WTC11 (cell line): ENCODE data around the gene HILPDA. TPM values are rescaled to one million over a fixed set of nuclear protein-coding genes. Genes with fewer than 3 reads are reported as not detected.
A peak's percentile ranks its signal among the peaks of the same experiment; 100 is the strongest.

Experiments used
- ATAC-seq: fragments of 200-7000 bp; cut with Tn5 transposase; 2 replicates; pipeline ENCODE4 v1.10.0; 2021; ENCODE audit warnings: mild to moderate bottlenecking, moderate library complexity
- CTCF ChIA-PET: fragments of 300-600 bp; sonication (Branson Sonifier 250); formaldehyde crosslinking; loops from one replicate; lab custom pipeline; 2021; ENCODE audit warnings: antibody characterized with exemption; lab: Charles Lee
- POLR2A ChIA-PET: fragments of 350-600 bp; sonication (Branson Sonifier 250); formaldehyde crosslinking; loops from one replicate; lab custom pipeline; 2021; ENCODE audit warnings: antibody characterized with exemption; lab: Charles Lee
- DNase-seq: peaks from one replicate; pipeline ENCODE4 v3.0.0; 2021; ENCODE audit warnings: low spot score
- H3K27ac Mint-ChIP-seq: 2 replicates; pipeline ENCODE4 v1.8.0; 2021; ENCODE audit warnings: mixed read lengths
- H3K27me3 Mint-ChIP-seq: 2 replicates; pipeline ENCODE4 v1.8.0; 2021; ENCODE audit warnings: low read depth, mild to moderate bottlenecking, moderate library complexity, mixed read lengths
- H3K36me3 Mint-ChIP-seq: 2 replicates; pipeline ENCODE4 v1.8.0; 2021; ENCODE audit warnings: mixed read lengths
- H3K4me1 Mint-ChIP-seq: 2 replicates; pipeline ENCODE4 v1.8.0; 2022; ENCODE audit warnings: mixed read lengths
- H3K4me3 Mint-ChIP-seq: 2 replicates; pipeline ENCODE4 v1.8.0; 2021; ENCODE audit warnings: mild to moderate bottlenecking, moderate library complexity, mixed read lengths
- H3K9me3 Mint-ChIP-seq: 2 replicates; pipeline ENCODE4 v1.8.0; 2021; ENCODE audit warnings: mixed read lengths
- CBFB ChIP-seq: sonication (generic); formaldehyde crosslinking; IDR thresholded peaks from 2 replicates; pipeline ENCODE4 v1.8.1; 2022; ENCODE audit warnings: mild to moderate bottlenecking, low read depth, missing genetic modification reagents
- ESRRA ChIP-seq: sonication (generic); formaldehyde crosslinking; IDR thresholded peaks from 2 replicates; pipeline ENCODE4 v1.8.1; 2022; ENCODE audit warnings: mild to moderate bottlenecking, missing genetic modification reagents, borderline replicate concordance
- ETV6 ChIP-seq: sonication (generic); formaldehyde crosslinking; IDR thresholded peaks from 2 replicates; pipeline ENCODE4 v1.8.1; 2022; ENCODE audit warnings: mild to moderate bottlenecking, missing genetic modification reagents
- FOXK1 ChIP-seq: sonication (generic); formaldehyde crosslinking; IDR thresholded peaks from 2 replicates; pipeline ENCODE4 v1.8.0; 2022; ENCODE audit warnings: mild to moderate bottlenecking, moderate library complexity, missing genetic modification reagents
- FOXP4 ChIP-seq: sonication (generic); formaldehyde crosslinking; IDR thresholded peaks from 2 replicates; pipeline ENCODE4 v1.8.0; 2022; ENCODE audit warnings: mild to moderate bottlenecking, missing genetic modification reagents
- JUN ChIP-seq: sonication (generic); formaldehyde crosslinking; IDR thresholded peaks from 2 replicates; pipeline ENCODE4 v1.8.0; 2023; ENCODE audit warnings: mild to moderate bottlenecking, missing genetic modification reagents
- KAT7 ChIP-seq: sonication (generic); formaldehyde crosslinking; IDR thresholded peaks from 2 replicates; pipeline ENCODE4 v1.8.1; 2023; ENCODE audit warnings: missing genetic modification reagents, mild to moderate bottlenecking, borderline replicate concordance
- MYBL2 ChIP-seq: sonication (generic); formaldehyde crosslinking; IDR thresholded peaks from 2 replicates; pipeline ENCODE4 v1.8.1; 2023; ENCODE audit warnings: mild to moderate bottlenecking, moderate library complexity, missing genetic modification reagents
- SP1 ChIP-seq: sonication (generic); formaldehyde crosslinking; conservative IDR thresholded peaks from 2 replicates; pipeline ENCODE4 v1.8.1; 2022; ENCODE audit warnings: missing genetic modification reagents
- TEAD4 ChIP-seq: sonication (generic); formaldehyde crosslinking; IDR thresholded peaks from 2 replicates; pipeline ENCODE4 v1.8.0; 2022; ENCODE audit warnings: mild to moderate bottlenecking, missing genetic modification reagents
- USF1 ChIP-seq: sonication (generic); formaldehyde crosslinking; IDR thresholded peaks from 2 replicates; pipeline ENCODE4 v1.8.0; 2022; ENCODE audit warnings: mild to moderate bottlenecking, missing genetic modification reagents
- ZNF219 ChIP-seq: sonication (generic); formaldehyde crosslinking; IDR thresholded peaks from 2 replicates; pipeline ENCODE4 v1.8.0; 2023; ENCODE audit warnings: missing genetic modification reagents, mild to moderate bottlenecking, borderline replicate concordance
- total RNA-seq: library from RNA; stranded (reverse); gene quantifications from 3 replicates; pipeline ENCODE4 v1.2.3, GENCODE V29; 2021
- TF ChIP-seq, protein P1 (sequence below): sonication (generic); formaldehyde crosslinking; IDR thresholded peaks from 2 replicates; pipeline ENCODE4 v1.8.1; 2023; ENCODE audit warnings: mild to moderate bottlenecking, missing genetic modification reagents, borderline replicate concordance
- TF ChIP-seq, protein P2 (sequence below): sonication (generic); formaldehyde crosslinking; IDR thresholded peaks from 2 replicates; pipeline ENCODE4 v1.8.0; 2023; ENCODE audit warnings: missing genetic modification reagents, mild to moderate bottlenecking, borderline replicate concordance
- TF ChIP-seq, protein P3 (sequence below): sonication (generic); formaldehyde crosslinking; IDR thresholded peaks from 2 replicates; pipeline ENCODE4 v1.8.1; 2023; ENCODE audit warnings: mild to moderate bottlenecking, moderate library complexity, missing genetic modification reagents

The HILPDA gene
- total RNA-seq, 1 experiment from 2014 or later, result 28.7 TPM

GRCh38 chr7:128408709-128409595 lies 46.7 kb upstream of the HILPDA start:
- H3K4me1 Mint-ChIP-seq, result peaks cover 36% of the 10 kb centered on the region
- TF ChIP-seq FOXK1 (CRISPR knock-in tag) (0 out of 2 replicates have a peak, but pooled peaks have one; percentile 22), TEAD4 (CRISPR knock-in tag) (no peak), CBFB (no peak)
- TF ChIP-seq, protein P1, sequence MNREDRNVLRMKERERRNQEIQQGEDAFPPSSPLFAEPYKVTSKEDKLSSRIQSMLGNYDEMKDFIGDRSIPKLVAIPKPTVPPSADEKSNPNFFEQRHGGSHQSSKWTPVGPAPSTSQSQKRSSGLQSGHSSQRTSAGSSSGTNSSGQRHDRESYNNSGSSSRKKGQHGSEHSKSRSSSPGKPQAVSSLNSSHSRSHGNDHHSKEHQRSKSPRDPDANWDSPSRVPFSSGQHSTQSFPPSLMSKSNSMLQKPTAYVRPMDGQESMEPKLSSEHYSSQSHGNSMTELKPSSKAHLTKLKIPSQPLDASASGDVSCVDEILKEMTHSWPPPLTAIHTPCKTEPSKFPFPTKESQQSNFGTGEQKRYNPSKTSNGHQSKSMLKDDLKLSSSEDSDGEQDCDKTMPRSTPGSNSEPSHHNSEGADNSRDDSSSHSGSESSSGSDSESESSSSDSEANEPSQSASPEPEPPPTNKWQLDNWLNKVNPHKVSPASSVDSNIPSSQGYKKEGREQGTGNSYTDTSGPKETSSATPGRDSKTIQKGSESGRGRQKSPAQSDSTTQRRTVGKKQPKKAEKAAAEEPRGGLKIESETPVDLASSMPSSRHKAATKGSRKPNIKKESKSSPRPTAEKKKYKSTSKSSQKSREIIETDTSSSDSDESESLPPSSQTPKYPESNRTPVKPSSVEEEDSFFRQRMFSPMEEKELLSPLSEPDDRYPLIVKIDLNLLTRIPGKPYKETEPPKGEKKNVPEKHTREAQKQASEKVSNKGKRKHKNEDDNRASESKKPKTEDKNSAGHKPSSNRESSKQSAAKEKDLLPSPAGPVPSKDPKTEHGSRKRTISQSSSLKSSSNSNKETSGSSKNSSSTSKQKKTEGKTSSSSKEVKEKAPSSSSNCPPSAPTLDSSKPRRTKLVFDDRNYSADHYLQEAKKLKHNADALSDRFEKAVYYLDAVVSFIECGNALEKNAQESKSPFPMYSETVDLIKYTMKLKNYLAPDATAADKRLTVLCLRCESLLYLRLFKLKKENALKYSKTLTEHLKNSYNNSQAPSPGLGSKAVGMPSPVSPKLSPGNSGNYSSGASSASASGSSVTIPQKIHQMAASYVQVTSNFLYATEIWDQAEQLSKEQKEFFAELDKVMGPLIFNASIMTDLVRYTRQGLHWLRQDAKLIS (CRISPR knock-in tag), result no peak
- H3K9me3 Mint-ChIP-seq, result peaks cover 8% of the 10 kb centered on the region
- no peak overlapping the region for H3K27ac Mint-ChIP-seq
- peak overlapping the region; percentile 70 for H3K4me3 Mint-ChIP-seq
- no peaks in the 10 kb centered on the region for H3K36me3 Mint-ChIP-seq
- POLR2A ChIA-PET, result interaction anchor here (0.6 kb wide), 1 partner anchor 275 kb away, joined by 3 read pairs; no protein-coding TSS in a partner anchor
- peaks cover 85% of the 10 kb centered on the region for H3K27me3 Mint-ChIP-seq
- CTCF ChIA-PET, result interaction anchor here (0.6 to 4.4 kb wide), 14 partner anchors 9 to 175 kb away, joined by 3 to 47 read pairs (median 4); no protein-coding TSS in a partner anchor
- DNase-seq (peak; percentile 46), ATAC-seq (no peak)

GRCh38 chr7:128409596-128410450 lies 45.9 kb upstream of the HILPDA start, which contains the start of gene IMPDH1:
TSS of gene IMPDH1 (minus strand) at chr7:128409982. CDS start at chr7:128409901, 81 bp downstream.
- peak; percentile 82 for ATAC-seq
- Mint-ChIP-seq H3K27me3 (peaks cover 85% of the 10 kb centered on the region), H3K36me3 (no peaks in the 10 kb centered on the region), H3K4me3 (peak within 1 kb of the TSS; percentile 91), H3K27ac (no peak within 1 kb of the TSS; the same call in 1 of the 2 replicates), H3K4me1 (peaks cover 28% of the 10 kb centered on the region), H3K9me3 (peaks cover 8% of the 10 kb centered on the region)
- CTCF ChIA-PET, result interaction anchor here (0.7 to 4.4 kb wide), 10 partner anchors 8 to 62 kb away, joined by 3 to 47 read pairs (median 4); no protein-coding TSS in a partner anchor
- DNase-seq, result peak; percentile 92
- POLR2A ChIA-PET, result no interaction called here
- TF ChIP-seq ZNF219 (CRISPR knock-in tag), result peak; percentile 47; the same call in 1 of the 2 replicates
- TF ChIP-seq KAT7 (CRISPR knock-in tag), result peak; percentile 69; the same call in 1 of the 2 replicates
- 0 out of 2 replicates have a peak, but pooled peaks have one; percentile 24 for TF ChIP-seq ESRRA
- peak; percentile 73; the same call in 1 of the 2 replicates for TF ChIP-seq JUN (CRISPR knock-in tag)
- no peak for TF ChIP-seq MYBL2 (CRISPR knock-in tag)
- peak; percentile 82 for TF ChIP-seq ETV6
- peak; percentile 57; the same call in 1 of the 2 replicates for TF ChIP-seq SP1 (CRISPR knock-in tag)
- TF ChIP-seq USF1 (CRISPR knock-in tag), result 0 out of 2 replicates have a peak, but pooled peaks have one; percentile 11
- 0 out of 2 replicates have a peak, but pooled peaks have one; percentile 13 for TF ChIP-seq FOXK1 (CRISPR knock-in tag)
- TF ChIP-seq, protein P2, sequence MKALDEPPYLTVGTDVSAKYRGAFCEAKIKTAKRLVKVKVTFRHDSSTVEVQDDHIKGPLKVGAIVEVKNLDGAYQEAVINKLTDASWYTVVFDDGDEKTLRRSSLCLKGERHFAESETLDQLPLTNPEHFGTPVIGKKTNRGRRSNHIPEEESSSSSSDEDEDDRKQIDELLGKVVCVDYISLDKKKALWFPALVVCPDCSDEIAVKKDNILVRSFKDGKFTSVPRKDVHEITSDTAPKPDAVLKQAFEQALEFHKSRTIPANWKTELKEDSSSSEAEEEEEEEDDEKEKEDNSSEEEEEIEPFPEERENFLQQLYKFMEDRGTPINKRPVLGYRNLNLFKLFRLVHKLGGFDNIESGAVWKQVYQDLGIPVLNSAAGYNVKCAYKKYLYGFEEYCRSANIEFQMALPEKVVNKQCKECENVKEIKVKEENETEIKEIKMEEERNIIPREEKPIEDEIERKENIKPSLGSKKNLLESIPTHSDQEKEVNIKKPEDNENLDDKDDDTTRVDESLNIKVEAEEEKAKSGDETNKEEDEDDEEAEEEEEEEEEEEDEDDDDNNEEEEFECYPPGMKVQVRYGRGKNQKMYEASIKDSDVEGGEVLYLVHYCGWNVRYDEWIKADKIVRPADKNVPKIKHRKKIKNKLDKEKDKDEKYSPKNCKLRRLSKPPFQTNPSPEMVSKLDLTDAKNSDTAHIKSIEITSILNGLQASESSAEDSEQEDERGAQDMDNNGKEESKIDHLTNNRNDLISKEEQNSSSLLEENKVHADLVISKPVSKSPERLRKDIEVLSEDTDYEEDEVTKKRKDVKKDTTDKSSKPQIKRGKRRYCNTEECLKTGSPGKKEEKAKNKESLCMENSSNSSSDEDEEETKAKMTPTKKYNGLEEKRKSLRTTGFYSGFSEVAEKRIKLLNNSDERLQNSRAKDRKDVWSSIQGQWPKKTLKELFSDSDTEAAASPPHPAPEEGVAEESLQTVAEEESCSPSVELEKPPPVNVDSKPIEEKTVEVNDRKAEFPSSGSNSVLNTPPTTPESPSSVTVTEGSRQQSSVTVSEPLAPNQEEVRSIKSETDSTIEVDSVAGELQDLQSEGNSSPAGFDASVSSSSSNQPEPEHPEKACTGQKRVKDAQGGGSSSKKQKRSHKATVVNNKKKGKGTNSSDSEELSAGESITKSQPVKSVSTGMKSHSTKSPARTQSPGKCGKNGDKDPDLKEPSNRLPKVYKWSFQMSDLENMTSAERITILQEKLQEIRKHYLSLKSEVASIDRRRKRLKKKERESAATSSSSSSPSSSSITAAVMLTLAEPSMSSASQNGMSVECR (CRISPR knock-in tag), result peak; percentile 49; the same call in 1 of the 2 replicates
- TF ChIP-seq FOXP4, result no peak
- TF ChIP-seq, protein P3, sequence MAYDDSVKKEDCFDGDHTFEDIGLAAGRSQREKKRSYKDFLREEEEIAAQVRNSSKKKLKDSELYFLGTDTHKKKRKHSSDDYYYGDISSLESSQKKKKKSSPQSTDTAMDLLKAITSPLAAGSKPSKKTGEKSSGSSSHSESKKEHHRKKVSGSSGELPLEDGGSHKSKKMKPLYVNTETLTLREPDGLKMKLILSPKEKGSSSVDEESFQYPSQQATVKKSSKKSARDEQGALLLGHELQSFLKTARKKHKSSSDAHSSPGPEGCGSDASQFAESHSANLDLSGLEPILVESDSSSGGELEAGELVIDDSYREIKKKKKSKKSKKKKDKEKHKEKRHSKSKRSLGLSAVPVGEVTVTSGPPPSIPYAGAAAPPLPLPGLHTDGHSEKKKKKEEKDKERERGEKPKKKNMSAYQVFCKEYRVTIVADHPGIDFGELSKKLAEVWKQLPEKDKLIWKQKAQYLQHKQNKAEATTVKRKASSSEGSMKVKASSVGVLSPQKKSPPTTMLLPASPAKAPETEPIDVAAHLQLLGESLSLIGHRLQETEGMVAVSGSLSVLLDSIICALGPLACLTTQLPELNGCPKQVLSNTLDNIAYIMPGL, result peak; percentile 47; the same call in 1 of the 2 replicates
